ENCODE results near the gene CHST14. TPM values are rescaled to one million over a fixed set of nuclear protein-coding genes. Genes with fewer than 3 reads are reported as not detected.

Gene CHST14
- total RNA-seq, 1 experiment from 2014 or later, result 5.8 TPM

DNA sequence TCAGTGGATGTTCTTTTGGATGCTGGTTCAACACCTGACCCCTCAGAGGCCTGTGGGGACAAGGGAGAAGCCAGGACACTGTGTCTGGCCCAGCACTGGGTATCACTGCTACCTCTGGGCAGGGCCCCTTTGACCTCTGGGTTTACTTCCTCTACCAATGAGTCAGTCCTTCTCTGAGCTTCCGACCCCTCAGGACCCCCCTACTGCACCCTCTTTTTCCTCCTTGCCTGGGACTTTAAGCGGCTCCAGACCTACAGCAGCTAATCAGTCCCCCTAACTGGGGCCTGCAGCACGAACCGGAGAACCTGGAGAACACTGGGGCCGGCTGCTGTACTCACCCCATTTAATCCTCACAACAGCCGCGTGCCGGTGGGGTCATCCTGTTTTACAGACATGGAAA, 3.8 kb downstream of the CHST14 start:
- POLR2A ChIA-PET, result no interaction called here
- Mint-ChIP-seq H3K27me3 (ENCODE audit: insufficient read depth, unreplicated experiment) (no peaks in the 10 kb centered on the region), H3K4me1 (ENCODE audit: insufficient read depth, unreplicated experiment) (peaks cover 7% of the 10 kb centered on the region), H3K4me3 (ENCODE audit: unreplicated experiment) (no peak overlapping the region), H3K27ac (ENCODE audit: low read depth, unreplicated experiment) (no peak overlapping the region), H3K9me3 (ENCODE audit: unreplicated experiment) (no peaks in the 10 kb centered on the region), H3K36me3 (ENCODE audit: insufficient read depth, unreplicated experiment) (peaks cover 7% of the 10 kb centered on the region)
- no peak for DNase-seq (ENCODE audit: unreplicated experiment)
- intact Hi-C loops (cut with micrococcal nuclease), result no loop called here
- CTCF ChIA-PET, result interaction anchor here (1.2 kb wide), 1 partner anchor 115 kb away, joined by 5 read pairs; no protein-coding TSS in a partner anchor
- no TSS peak for BruUV-seq (replicated peaks)
- TF ChIP-seq, protein P1, sequence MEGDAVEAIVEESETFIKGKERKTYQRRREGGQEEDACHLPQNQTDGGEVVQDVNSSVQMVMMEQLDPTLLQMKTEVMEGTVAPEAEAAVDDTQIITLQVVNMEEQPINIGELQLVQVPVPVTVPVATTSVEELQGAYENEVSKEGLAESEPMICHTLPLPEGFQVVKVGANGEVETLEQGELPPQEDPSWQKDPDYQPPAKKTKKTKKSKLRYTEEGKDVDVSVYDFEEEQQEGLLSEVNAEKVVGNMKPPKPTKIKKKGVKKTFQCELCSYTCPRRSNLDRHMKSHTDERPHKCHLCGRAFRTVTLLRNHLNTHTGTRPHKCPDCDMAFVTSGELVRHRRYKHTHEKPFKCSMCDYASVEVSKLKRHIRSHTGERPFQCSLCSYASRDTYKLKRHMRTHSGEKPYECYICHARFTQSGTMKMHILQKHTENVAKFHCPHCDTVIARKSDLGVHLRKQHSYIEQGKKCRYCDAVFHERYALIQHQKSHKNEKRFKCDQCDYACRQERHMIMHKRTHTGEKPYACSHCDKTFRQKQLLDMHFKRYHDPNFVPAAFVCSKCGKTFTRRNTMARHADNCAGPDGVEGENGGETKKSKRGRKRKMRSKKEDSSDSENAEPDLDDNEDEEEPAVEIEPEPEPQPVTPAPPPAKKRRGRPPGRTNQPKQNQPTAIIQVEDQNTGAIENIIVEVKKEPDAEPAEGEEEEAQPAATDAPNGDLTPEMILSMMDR (IDR thresholded peaks at IDR 0.05; ENCODE audit: unreplicated experiment), result no peak

DNA sequence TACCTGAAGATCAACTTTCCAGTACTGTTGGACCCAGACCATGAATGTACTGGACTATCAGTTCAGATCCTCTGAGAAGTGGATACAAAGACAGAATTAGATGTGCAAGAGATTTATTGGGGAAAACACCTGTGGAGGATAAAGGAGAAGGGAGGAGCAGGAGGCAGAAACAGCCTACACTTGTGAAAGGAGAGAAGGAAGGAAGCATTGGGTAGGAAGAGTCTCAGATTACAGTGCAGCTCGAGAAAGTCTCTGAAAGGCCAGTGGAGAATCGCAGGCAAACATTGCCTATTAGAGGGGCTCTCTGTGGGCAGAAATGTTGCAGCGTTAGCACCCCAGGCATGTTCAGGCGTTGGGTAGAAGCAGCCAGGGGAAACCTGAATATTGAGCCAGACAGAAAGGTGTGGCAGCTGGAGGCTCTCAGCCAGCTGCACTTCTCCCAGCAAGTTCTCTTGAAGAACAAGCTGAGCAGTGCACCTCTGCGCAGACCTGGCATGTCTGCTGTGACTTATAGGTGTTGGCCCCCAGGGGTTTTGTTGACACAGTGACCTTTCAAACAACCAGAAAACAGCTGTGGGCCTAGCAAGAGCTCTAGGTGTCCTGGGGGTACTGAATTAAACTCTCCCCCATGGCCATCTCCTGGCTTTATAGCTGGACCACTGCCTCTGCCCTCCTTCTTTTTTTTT, 7.0 kb downstream of the CHST14 start:
- Mint-ChIP-seq H3K27me3 (ENCODE audit: insufficient read depth, unreplicated experiment) (no peaks in the 10 kb centered on the region), H3K27ac (ENCODE audit: low read depth, unreplicated experiment) (no peak overlapping the region), H3K4me1 (ENCODE audit: insufficient read depth, unreplicated experiment) (peaks cover 7% of the 10 kb centered on the region), H3K4me3 (ENCODE audit: unreplicated experiment) (no peak overlapping the region), H3K9me3 (ENCODE audit: unreplicated experiment) (no peaks in the 10 kb centered on the region), H3K36me3 (ENCODE audit: insufficient read depth, unreplicated experiment) (peaks cover 7% of the 10 kb centered on the region)
- ChIA-PET CTCF (interaction anchor here (0.6 kb wide), 1 partner anchor 29 kb away, joined by 3 read pairs; no protein-coding TSS in a partner anchor), POLR2A (interaction anchor here (0.6 to 1.4 kb wide), 6 partner anchors 20 to 201 kb away, joined by 3 to 4 read pairs (median 4); partner anchors contain the start of gene CCDC32)
- TF ChIP-seq, protein P1 (IDR thresholded peaks at IDR 0.05; ENCODE audit: unreplicated experiment), result no peak
- intact Hi-C loops (cut with micrococcal nuclease), result no loop called here
- no TSS peak for BruUV-seq (replicated peaks)
- DNase-seq (ENCODE audit: unreplicated experiment), result no peak

DNA sequence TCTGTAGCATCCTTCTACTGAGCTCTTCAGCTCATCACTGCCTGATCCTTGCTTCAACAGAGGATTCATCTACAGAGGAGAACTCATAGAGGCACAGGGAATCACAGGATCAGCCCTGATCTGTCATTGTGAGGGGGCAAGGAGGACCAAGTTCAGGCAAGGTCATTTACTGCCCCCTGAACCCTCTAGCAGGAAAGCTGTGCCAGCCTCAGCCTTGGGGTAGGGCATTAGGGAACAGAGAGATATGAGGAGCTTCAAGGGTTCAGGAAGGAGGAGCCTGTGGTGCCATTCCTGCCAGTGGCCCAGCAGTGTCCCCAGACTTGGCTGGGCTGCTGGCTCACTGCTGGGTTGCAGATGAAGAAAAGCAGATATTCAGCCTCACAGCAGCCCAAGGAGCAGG, 8.2 kb downstream of the CHST14 start:
- peaks cover 7% of the 10 kb centered on the region for H3K36me3 Mint-ChIP-seq (ENCODE audit: insufficient read depth, unreplicated experiment)
- intact Hi-C loops (cut with micrococcal nuclease), result no loop called here
- H3K4me3 Mint-ChIP-seq (ENCODE audit: unreplicated experiment), result no peak overlapping the region
- no peak for DNase-seq (ENCODE audit: unreplicated experiment)
- POLR2A ChIA-PET, result interaction anchor here (1.3 kb wide), 1 partner anchor 19 kb away, joined by 3 read pairs; no protein-coding TSS in a partner anchor
- TF ChIP-seq, protein P1 (IDR thresholded peaks at IDR 0.05; ENCODE audit: unreplicated experiment), result no peak
- no TSS peak for BruUV-seq (replicated peaks)
- CTCF ChIA-PET, result no interaction called here
- no peaks in the 10 kb centered on the region for H3K9me3 Mint-ChIP-seq (ENCODE audit: unreplicated experiment)
- H3K27ac Mint-ChIP-seq (ENCODE audit: low read depth, unreplicated experiment), result no peak overlapping the region
- peaks cover 7% of the 10 kb centered on the region for H3K4me1 Mint-ChIP-seq (ENCODE audit: insufficient read depth, unreplicated experiment)
- H3K27me3 Mint-ChIP-seq (ENCODE audit: insufficient read depth, unreplicated experiment), result no peaks in the 10 kb centered on the region

DNA sequence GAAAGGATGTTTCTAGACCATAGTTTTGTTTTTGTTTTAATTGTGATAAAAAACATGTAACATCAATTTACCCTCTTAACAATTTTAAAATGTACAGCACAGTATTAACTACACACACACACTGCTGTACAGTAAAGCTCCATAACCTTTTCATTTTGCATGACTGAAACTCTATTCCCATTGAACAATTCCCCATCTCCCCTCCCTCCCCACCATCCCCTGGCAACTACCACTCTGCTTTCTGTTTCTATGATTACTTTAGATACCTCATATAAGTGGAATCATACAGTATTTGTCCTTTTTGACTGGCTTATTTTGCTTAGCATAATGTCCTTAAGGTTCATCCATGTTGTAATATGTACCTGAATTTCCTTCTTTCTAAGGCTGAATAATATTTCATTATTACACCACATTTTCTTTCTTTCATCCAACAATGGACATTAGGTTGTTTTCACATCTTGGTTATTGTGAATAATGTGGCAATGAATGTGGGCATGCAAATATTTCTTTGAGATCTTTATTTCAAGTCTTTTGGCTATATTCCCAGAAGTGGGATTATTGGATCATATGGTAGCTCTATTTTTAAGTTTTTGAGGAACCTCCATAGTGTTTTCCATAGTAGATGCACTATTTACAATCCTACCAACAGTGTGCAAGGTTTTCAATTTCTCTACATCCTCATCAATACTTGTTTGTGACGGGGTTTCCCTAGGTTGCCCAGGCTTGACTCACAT, 10.7 kb downstream of the CHST14 start:
- CTCF ChIA-PET, result interaction anchor here (0.9 kb wide), 1 partner anchor 72 kb away, joined by 3 read pairs; no protein-coding TSS in a partner anchor
- H3K27me3 Mint-ChIP-seq (ENCODE audit: insufficient read depth, unreplicated experiment), result no peaks in the 10 kb centered on the region
- intact Hi-C loops (cut with micrococcal nuclease), result no loop called here

More for the DNA sequence above, 10.7 kb downstream of the CHST14 start:
- no peak overlapping the region for H3K27ac Mint-ChIP-seq (ENCODE audit: low read depth, unreplicated experiment)
- POLR2A ChIA-PET, result no interaction called here
- peak; percentile 26 for DNase-seq (ENCODE audit: unreplicated experiment)
- H3K4me3 Mint-ChIP-seq (ENCODE audit: unreplicated experiment), result no peak overlapping the region
- no peaks in the 10 kb centered on the region for H3K36me3 Mint-ChIP-seq (ENCODE audit: insufficient read depth, unreplicated experiment)
- BruUV-seq (replicated peaks), result no TSS peak
- H3K4me1 Mint-ChIP-seq (ENCODE audit: insufficient read depth, unreplicated experiment), result peaks cover 7% of the 10 kb centered on the region
- TF ChIP-seq, protein P1 (IDR thresholded peaks at IDR 0.05; ENCODE audit: unreplicated experiment), result no peak
- no peaks in the 10 kb centered on the region for H3K9me3 Mint-ChIP-seq (ENCODE audit: unreplicated experiment)

Data from MCF 10A (cell line).